Hepatocyte (in vitro differentiated cells): ENCODE measurements around the gene TMEM273.

Experiments
- EZH2 ChIP-seq: fragments of 200-600 bp; sonication (generic); IDR thresholded peaks from 2 replicates; pipeline ENCODE4 v1.6.1; 2016; ENCODE audit warnings: antibody characterized with exemption, mild to moderate bottlenecking, borderline replicate concordance
- EZH2phosphoT487 ChIP-seq: fragments of 200-600 bp; sonication (generic); IDR thresholded peaks from one replicate; pipeline ENCODE4 v1.6.1; 2018; ENCODE audit warnings: antibody characterized with exemption, mild to moderate bottlenecking, low read depth, moderate library complexity; ENCODE audit not compliant: unreplicated experiment, severe bottlenecking
- TF ChIP-seq, protein P1 (sequence below): fragments of 200-600 bp; sonication (generic); IDR thresholded peaks from 2 replicates; pipeline ENCODE4 v1.5.1; 2016; ENCODE audit warnings: antibody characterized with exemption, mild to moderate bottlenecking; ENCODE audit not compliant: poor library complexity

DNA sequence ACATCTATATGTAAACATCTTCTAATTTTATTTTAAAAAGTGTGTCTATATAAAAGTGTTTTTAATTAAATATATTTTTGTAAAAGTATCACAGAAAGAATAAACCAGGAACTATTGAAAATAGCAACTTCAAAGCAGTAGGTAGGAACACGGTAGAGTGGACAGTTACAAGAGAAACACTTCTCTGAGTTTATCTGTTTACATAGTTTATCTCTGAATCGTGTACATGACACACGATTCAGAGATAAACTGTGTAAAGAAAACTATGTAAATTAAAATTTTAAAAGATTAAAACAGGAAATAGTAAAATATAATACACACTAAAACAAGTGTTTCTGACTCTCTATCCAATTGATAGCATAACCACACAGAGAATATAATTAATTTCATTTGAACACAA is 29.3 kb downstream of the TMEM273 start:
- TF ChIP-seq, protein P1, sequence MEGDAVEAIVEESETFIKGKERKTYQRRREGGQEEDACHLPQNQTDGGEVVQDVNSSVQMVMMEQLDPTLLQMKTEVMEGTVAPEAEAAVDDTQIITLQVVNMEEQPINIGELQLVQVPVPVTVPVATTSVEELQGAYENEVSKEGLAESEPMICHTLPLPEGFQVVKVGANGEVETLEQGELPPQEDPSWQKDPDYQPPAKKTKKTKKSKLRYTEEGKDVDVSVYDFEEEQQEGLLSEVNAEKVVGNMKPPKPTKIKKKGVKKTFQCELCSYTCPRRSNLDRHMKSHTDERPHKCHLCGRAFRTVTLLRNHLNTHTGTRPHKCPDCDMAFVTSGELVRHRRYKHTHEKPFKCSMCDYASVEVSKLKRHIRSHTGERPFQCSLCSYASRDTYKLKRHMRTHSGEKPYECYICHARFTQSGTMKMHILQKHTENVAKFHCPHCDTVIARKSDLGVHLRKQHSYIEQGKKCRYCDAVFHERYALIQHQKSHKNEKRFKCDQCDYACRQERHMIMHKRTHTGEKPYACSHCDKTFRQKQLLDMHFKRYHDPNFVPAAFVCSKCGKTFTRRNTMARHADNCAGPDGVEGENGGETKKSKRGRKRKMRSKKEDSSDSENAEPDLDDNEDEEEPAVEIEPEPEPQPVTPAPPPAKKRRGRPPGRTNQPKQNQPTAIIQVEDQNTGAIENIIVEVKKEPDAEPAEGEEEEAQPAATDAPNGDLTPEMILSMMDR, result no peak
- TF ChIP-seq EZH2phosphoT487 (no peak), EZH2 (no peak)
